IMR-90 (cell line): ENCODE data around the gene VIT.

ENCODE experiments used
- BHLHE40 ChIP-seq: fragments of 150-350 bp; IDR thresholded peaks from 2 replicates; pipeline ENCODE4 v1.6.1; 2016; ENCODE audit warnings: mild to moderate bottlenecking, low read depth, low read length
- CEBPB ChIP-seq: IDR thresholded peaks from 2 replicates; pipeline ENCODE4 v1.6.1; 2012; ENCODE audit warnings: low read depth, low read length, improper control_type of control experiment
- CHD1 ChIP-seq: IDR thresholded peaks from 2 replicates; pipeline ENCODE4 v1.6.1; 2012; ENCODE audit warnings: low read depth, low read length, improper control_type of control experiment
- CTCF ChIP-seq: conservative IDR thresholded peaks from 2 replicates; pipeline ENCODE4 v1.5.1; 2012; ENCODE audit warnings: mild to moderate bottlenecking, low read depth, low read length, improper control_type of control experiment
- MAZ ChIP-seq: IDR thresholded peaks from 2 replicates; pipeline ENCODE4 v1.6.1; 2012; ENCODE audit warnings: low read depth, mild to moderate bottlenecking, low read length, improper control_type of control experiment, moderate library complexity, borderline replicate concordance
- MXI1 ChIP-seq: IDR thresholded peaks from 2 replicates; pipeline ENCODE4 v1.6.1; 2012; ENCODE audit warnings: low read depth, mild to moderate bottlenecking, low read length, moderate library complexity, borderline replicate concordance
- NFE2L2 ChIP-seq: fragments of 150-350 bp; IDR thresholded peaks from 2 replicates; pipeline ENCODE4 v1.6.1; 2016; ENCODE audit warnings: low read depth, mild to moderate bottlenecking, low read length
- POLR2A ChIP-seq: IDR thresholded peaks from 2 replicates; pipeline ENCODE4 v1.6.1; 2012; ENCODE audit warnings: mild to moderate bottlenecking, low read depth, low read length
- RAD21 ChIP-seq: IDR thresholded peaks from 2 replicates; pipeline ENCODE4 v1.6.1; 2012; ENCODE audit warnings: low read length, improper control_type of control experiment
- RCOR1 ChIP-seq: IDR thresholded peaks from 2 replicates; pipeline ENCODE4 v1.6.1; 2012; ENCODE audit warnings: mild to moderate bottlenecking, low read length, improper control_type of control experiment; ENCODE audit not compliant: insufficient replicate concordance
- USF2 ChIP-seq: fragments of 150-350 bp; IDR thresholded peaks from 2 replicates; pipeline ENCODE4 v1.6.1; 2017; ENCODE audit warnings: mild to moderate bottlenecking, antibody characterized with exemption, low read length, low read depth
- TF ChIP-seq, protein P1 (sequence below): fragments of 150-350 bp; IDR thresholded peaks from 2 replicates; pipeline ENCODE4 v1.6.1; 2016; ENCODE audit warnings: low read depth, mild to moderate bottlenecking, low read length, moderate library complexity, borderline replicate concordance

GRCh38 chr2:36701918-36702317 lies 5.4 kb downstream of the VIT start:
- TF ChIP-seq POLR2A = no peak
- TF ChIP-seq, protein P1, sequence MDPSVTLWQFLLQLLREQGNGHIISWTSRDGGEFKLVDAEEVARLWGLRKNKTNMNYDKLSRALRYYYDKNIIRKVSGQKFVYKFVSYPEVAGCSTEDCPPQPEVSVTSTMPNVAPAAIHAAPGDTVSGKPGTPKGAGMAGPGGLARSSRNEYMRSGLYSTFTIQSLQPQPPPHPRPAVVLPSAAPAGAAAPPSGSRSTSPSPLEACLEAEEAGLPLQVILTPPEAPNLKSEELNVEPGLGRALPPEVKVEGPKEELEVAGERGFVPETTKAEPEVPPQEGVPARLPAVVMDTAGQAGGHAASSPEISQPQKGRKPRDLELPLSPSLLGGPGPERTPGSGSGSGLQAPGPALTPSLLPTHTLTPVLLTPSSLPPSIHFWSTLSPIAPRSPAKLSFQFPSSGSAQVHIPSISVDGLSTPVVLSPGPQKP = no peak
- no peak for TF ChIP-seq CEBPB
- TF ChIP-seq CTCF = no peak
- TF ChIP-seq RAD21 = no peak
- TF ChIP-seq USF2 = no peak
- TF ChIP-seq RCOR1 = no peak
- no peak for TF ChIP-seq MAZ
- no peak for TF ChIP-seq CHD1
- no peak for TF ChIP-seq MXI1
- TF ChIP-seq BHLHE40 = no peak
- TF ChIP-seq NFE2L2 = no peak
